Esophagus squamous epithelium (tissue), 4 donors: ENCODE results near the gene RPL4.

Experiments used
- POLR2A ChIP-seq, 4 donors: fragments of 450-650 bp; IDR thresholded peaks; one replicate each; pipeline ENCODE4 v1.6.1; 2017; ENCODE audit warnings: antibody characterized with exemption in 4 of 4, mild to moderate bottlenecking in 4 of 4, moderate library complexity in 3 of 4
- TF ChIP-seq, protein P1 (sequence below), 6 experiments: fragments of 450-650 bp in 4 of 6; fragments of 200-600 bp in 2 of 6; sonication (generic) in 2 of 6; IDR thresholded peaks; one replicate each; pipeline ENCODE4 v1.5.1; 2016 to 2019; ENCODE audit warnings: antibody characterized with exemption in 6 of 6, mild to moderate bottlenecking in 4 of 6, moderate library complexity in 4 of 6

DNA sequence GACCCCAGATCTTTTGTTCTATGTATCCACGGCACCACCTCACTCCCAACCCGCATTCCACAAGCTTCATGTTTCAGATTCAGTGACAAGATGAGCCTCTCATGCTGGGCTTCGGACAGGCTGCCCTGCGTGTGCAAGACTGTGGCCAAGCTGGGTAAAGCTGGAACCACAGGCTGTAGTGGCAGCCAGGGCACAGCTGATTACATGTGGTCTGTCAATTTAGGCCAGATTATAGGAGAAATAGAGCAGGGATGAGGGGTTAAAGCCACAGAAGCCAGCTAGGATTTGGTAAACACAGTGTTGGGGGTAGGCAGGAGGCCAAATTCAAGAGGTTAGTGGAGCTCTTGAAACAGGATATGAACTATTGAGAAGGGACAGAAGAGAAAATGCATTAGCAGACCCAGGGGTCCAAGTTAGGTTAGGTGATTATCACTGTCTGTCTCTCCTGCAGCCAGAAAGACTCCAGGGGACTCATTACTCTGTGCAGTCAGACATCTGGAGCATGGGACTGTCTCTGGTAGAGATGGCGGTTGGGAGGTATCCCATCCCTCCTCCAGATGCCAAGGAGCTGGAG, 20.0 kb downstream of the RPL4 start:
- TF ChIP-seq, protein P1, sequence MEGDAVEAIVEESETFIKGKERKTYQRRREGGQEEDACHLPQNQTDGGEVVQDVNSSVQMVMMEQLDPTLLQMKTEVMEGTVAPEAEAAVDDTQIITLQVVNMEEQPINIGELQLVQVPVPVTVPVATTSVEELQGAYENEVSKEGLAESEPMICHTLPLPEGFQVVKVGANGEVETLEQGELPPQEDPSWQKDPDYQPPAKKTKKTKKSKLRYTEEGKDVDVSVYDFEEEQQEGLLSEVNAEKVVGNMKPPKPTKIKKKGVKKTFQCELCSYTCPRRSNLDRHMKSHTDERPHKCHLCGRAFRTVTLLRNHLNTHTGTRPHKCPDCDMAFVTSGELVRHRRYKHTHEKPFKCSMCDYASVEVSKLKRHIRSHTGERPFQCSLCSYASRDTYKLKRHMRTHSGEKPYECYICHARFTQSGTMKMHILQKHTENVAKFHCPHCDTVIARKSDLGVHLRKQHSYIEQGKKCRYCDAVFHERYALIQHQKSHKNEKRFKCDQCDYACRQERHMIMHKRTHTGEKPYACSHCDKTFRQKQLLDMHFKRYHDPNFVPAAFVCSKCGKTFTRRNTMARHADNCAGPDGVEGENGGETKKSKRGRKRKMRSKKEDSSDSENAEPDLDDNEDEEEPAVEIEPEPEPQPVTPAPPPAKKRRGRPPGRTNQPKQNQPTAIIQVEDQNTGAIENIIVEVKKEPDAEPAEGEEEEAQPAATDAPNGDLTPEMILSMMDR (IDR thresholded peaks at IDR 0.05), result no peak
- no peak for TF ChIP-seq POLR2A (IDR thresholded peaks at IDR 0.05)
